Progenitor cell of endocrine pancreas (in vitro differentiated cells): ENCODE measurements around the gene ASTE1. TPM values are rescaled to one million over a fixed set of nuclear protein-coding genes. Genes with fewer than 3 reads are reported as not detected.

Experiments
- DNase-seq: peaks from one replicate; pipeline ENCODE4 v3.0.0; 2021; ENCODE audit warnings: low spot score; ENCODE audit not compliant: unreplicated experiment
- H3K27ac Mint-ChIP-seq: 2 replicates; pipeline ENCODE4 v1.8.0; 2021; ENCODE audit warnings: mild to moderate bottlenecking, moderate library complexity, mixed read lengths
- H3K27me3 Mint-ChIP-seq: 2 replicates; pipeline ENCODE4 v1.8.0; 2021; ENCODE audit warnings: mixed read lengths
- H3K36me3 Mint-ChIP-seq: 2 replicates; pipeline ENCODE4 v1.8.0; 2022; ENCODE audit warnings: mixed read lengths; ENCODE audit not compliant: insufficient read depth
- H3K4me1 Mint-ChIP-seq: 2 replicates; pipeline ENCODE4 v1.8.0; 2021; ENCODE audit warnings: low read depth, mixed read lengths
- H3K4me3 Mint-ChIP-seq: 2 replicates; pipeline ENCODE4 v1.8.0; 2021; ENCODE audit warnings: low read depth, mild to moderate bottlenecking, moderate library complexity, mixed read lengths
- H3K9me3 Mint-ChIP-seq: 2 replicates; pipeline ENCODE4 v1.8.0; 2021; ENCODE audit warnings: low read depth, mixed read lengths
- CTCF ChIP-seq: fragments of 200-600 bp; sonication (generic); IDR thresholded peaks from one replicate; pipeline ENCODE4 v1.5.0; 2021; ENCODE audit warnings: antibody characterized with exemption, mild to moderate bottlenecking; ENCODE audit not compliant: unreplicated experiment
- total RNA-seq: library from RNA; stranded (reverse); gene quantifications from 2 replicates; pipeline ENCODE4 v1.2.1, GENCODE V29; 2021

The ASTE1 gene
- total RNA-seq, 1 donor from 2014 or later, result 8.6 TPM

- TF ChIP-seq CTCF, result no peak
- Mint-ChIP-seq H3K4me1 (peaks cover 18% of the 10 kb centered on the region), H3K4me3 (no peak overlapping the region), H3K9me3 (no peaks in the 10 kb centered on the region), H3K27me3 (no peaks in the 10 kb centered on the region), H3K27ac (no peak overlapping the region), H3K36me3 (peaks cover 14% of the 10 kb centered on the region)
- DNase-seq, result no peak
Measured at GRCh38 chr3:131028844-131029243, 2.2 kb upstream of the ASTE1 start.

- Mint-ChIP-seq H3K36me3 (peaks cover 5% of the 10 kb centered on the region), H3K27me3 (no peaks in the 10 kb centered on the region), H3K4me3 (peak overlapping the region; percentile 87), H3K4me1 (peaks cover 18% of the 10 kb centered on the region), H3K9me3 (no peaks in the 10 kb centered on the region), H3K27ac (peak overlapping the region; percentile 94)
- no peak for DNase-seq
- TF ChIP-seq CTCF, result no peak
Measured at GRCh38 chr3:131025539-131025938, 1.1 kb downstream of the ASTE1 start.

DNA sequence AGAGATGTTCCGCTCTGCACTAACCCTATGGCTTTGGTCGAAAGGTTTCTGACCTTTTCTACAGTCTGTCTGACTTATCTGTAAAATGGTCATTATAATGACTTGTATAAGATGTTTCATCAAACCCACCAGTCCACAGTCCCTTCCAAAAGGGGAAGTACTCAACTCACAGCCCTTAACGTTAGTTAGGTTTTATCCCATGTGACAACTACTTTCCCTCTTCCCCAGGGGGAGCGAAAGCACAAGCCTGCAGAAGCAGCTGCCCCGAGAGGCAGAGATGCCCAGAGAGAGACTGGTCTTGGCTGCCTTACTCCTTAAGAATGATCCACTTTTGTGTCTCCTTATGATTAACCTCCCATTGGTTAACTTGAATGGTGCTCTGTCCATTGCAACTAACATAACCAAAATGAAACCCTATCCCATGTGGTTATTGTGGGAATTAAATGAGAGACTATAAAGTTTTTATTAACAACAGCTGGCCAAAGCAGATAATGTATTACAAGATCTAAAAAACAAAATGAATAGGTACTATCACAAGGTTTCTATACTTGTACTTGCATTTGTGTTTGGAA, 6.4 kb downstream of the ASTE1 start:
- peaks cover 5% of the 10 kb centered on the region for H3K4me1 Mint-ChIP-seq
- H3K36me3 Mint-ChIP-seq, result peaks cover 11% of the 10 kb centered on the region
- no peak for TF ChIP-seq CTCF
- H3K4me3 Mint-ChIP-seq, result no peak overlapping the region
- no peaks in the 10 kb centered on the region for H3K27me3 Mint-ChIP-seq
- H3K27ac Mint-ChIP-seq, result no peak overlapping the region
- DNase-seq, result no peak
- no peaks in the 10 kb centered on the region for H3K9me3 Mint-ChIP-seq

- Mint-ChIP-seq H3K4me1 (peaks cover 2% of the 10 kb centered on the region), H3K27ac (no peak overlapping the region), H3K9me3 (no peaks in the 10 kb centered on the region), H3K36me3 (peaks cover 6% of the 10 kb centered on the region), H3K27me3 (no peaks in the 10 kb centered on the region), H3K4me3 (no peak overlapping the region)
- DNase-seq, result no peak
- no peak for TF ChIP-seq CTCF
Measured at GRCh38 chr3:131018970-131019369, 7.7 kb downstream of the ASTE1 start.

DNA sequence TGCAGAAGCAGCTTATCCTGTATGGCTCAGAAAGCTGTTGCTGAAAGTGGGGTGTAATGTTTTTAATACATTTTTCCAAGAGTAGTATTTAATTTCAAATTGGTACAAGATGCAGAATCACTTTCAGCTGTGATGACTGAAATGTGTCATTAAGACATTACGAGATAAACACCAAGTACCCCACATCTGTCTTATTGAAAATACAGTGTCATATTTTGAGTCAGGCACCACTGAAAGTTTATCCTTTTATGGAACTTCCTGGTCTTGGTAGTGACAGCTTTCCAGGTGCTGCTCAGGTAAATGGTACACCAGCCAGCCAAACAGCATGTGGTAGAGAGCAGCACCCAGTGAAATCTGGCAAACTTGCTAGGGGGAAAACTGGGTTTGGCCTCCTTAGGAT, 16.9 kb downstream of the ASTE1 start:
- H3K9me3 Mint-ChIP-seq, result no peaks in the 10 kb centered on the region
- no peaks in the 10 kb centered on the region for H3K4me1 Mint-ChIP-seq
- no peaks in the 10 kb centered on the region for H3K27me3 Mint-ChIP-seq
- no peak overlapping the region for H3K4me3 Mint-ChIP-seq
- DNase-seq, result no peak
- peaks cover 10% of the 10 kb centered on the region for H3K36me3 Mint-ChIP-seq
- no peak overlapping the region for H3K27ac Mint-ChIP-seq
- no peak for TF ChIP-seq CTCF
